ENCODE results near the gene ACTR1B. TPM values are rescaled to one million over a fixed set of nuclear protein-coding genes. Genes with fewer than 3 reads are reported as not detected.

The ACTR1B gene
- total RNA-seq, 4 donors from 2014 or later: 53.5 to 76.1 (median 56.5) TPM

DNA sequence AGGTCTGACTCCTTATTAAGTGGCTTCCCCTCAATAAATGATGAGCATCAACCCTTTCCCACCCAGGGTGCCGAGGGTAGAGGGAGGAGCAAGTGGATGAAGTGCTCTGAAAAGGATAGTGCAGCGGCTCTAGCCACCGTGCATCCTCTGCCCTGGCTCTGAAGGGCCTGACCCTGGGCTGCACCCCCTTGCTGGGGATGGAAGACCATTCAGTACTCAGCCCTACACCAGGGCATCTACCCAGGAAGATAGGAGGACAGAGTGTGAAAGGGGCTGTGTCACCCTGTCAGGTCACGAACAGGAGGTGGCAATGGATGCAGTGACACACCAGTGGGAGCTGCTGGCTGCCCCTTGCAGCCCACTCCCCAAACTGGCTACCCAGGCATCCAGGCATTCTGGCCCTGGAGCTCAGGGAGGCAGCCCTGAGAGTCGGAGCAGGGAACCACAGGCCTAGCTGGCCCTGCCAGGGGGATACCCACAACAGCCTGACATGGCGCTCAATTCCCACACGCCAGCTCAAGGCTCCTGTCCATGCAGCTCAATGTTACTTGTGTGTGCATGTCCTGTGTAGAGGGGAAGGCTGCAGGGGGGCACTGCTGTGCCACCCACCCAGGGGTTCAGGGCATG, 7.6 kb downstream of the ACTR1B start:
- intact Hi-C loops (cut with DNase I; ENCODE audit: low total_unique reads) (no loop called here), in situ Hi-C loops (cut with MboI; ENCODE audit: low sequenced_read_pairs in 4 of 4) (loop anchor here in 1 of 4 donors (25.0 kb wide), 1 partner anchor 1119 kb away; the partner anchor contains the start of gene ARID5A)
- TF ChIP-seq CTCF (IDR thresholded peaks at IDR 0.05 in 4 of 5, conservative IDR thresholded peaks at IDR 0.05 in 1 of 5) (no peak), POLR2A (IDR thresholded peaks at IDR 0.05) (no peak)
- ATAC-seq (no peak), DNase-seq (no peak)
- H3K27me3 ChIP-seq: no peaks in the 10 kb centered on the region
- H3K27ac ChIP-seq: no peak overlapping the region
- no peak overlapping the region for H3K4me3 ChIP-seq
- peaks cover 0 to 46% of the 10 kb centered on the region in 2 donors for H3K36me3 ChIP-seq
- H3K9me3 ChIP-seq: no peaks in the 10 kb centered on the region
- H3K4me1 ChIP-seq: peaks cover 5 to 7% of the 10 kb centered on the region in 2 donors

DNA sequence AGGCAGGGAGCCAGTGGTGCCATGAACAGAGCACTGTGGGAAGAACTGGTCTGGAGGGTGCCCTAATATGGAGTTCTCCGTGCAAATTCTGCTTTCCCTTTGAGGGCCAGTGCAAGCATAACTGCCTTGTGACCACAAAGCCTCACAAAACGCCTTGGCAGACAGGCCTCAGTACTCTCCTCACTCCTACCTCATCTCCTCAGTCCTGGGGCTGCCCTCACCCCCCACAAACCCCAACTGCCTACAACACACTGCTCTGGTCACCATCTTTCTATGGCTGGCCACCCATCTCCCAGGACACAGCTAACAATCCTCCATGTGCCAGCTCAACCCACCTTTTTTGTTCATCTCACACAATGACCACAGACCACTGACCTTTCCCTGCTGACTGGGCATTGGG, 9.1 kb downstream of the ACTR1B start:
- in situ Hi-C loops (cut with MboI; ENCODE audit: low sequenced_read_pairs in 4 of 4) (loop anchor here in 1 of 4 donors (25.0 kb wide), 1 partner anchor 1117 kb away; the partner anchor contains the start of gene ARID5A), intact Hi-C loops (cut with DNase I; ENCODE audit: low total_unique reads) (no loop called here)
- TF ChIP-seq POLR2A (IDR thresholded peaks at IDR 0.05): no peak
- TF ChIP-seq CTCF (IDR thresholded peaks at IDR 0.05 in 4 of 5, conservative IDR thresholded peaks at IDR 0.05 in 1 of 5): no peak
- Histone ChIP-seq H3K9me3 (no peaks in the 10 kb centered on the region), H3K4me3 (no peak overlapping the region), H3K36me3 (peaks cover 0 to 47% of the 10 kb centered on the region in 2 donors), H3K27ac (no peak overlapping the region), H3K4me1 (no peaks in the 10 kb centered on the region), H3K27me3 (no peaks in the 10 kb centered on the region)
- ATAC-seq (no peak), DNase-seq (no peak)

- Histone ChIP-seq H3K4me3 (no peak overlapping the region), H3K27ac (no peak overlapping the region), H3K36me3 (peaks cover 0 to 51% of the 10 kb centered on the region in 2 donors), H3K4me1 (no peaks in the 10 kb centered on the region), H3K27me3 (no peaks in the 10 kb centered on the region), H3K9me3 (no peaks in the 10 kb centered on the region)
- no peak for DNase-seq
- no peak for TF ChIP-seq CTCF (IDR thresholded peaks at IDR 0.05 in 4 of 5, conservative IDR thresholded peaks at IDR 0.05 in 1 of 5)
- TF ChIP-seq POLR2A (IDR thresholded peaks at IDR 0.05): no peak
- intact Hi-C loops (cut with DNase I; ENCODE audit: low total_unique reads) (no loop called here), in situ Hi-C loops (cut with MboI; ENCODE audit: low sequenced_read_pairs in 4 of 4) (loop anchor here in 1 of 4 donors (25.0 kb wide), 1 partner anchor 1117 kb away; the partner anchor contains the start of gene ARID5A)
- ATAC-seq: no peak
Observed at GRCh38 chr2:97654309-97654708, 9.5 kb downstream of the ACTR1B start.

GRCh38 chr2:97653874-97654273, 10.0 kb downstream of the ACTR1B start:
- ATAC-seq (no peak), DNase-seq (no peak)
- no peaks in the 10 kb centered on the region for H3K27me3 ChIP-seq
- intact Hi-C loops (cut with DNase I; ENCODE audit: low total_unique reads): no loop called here
- H3K4me1 ChIP-seq: no peaks in the 10 kb centered on the region
- no peak for TF ChIP-seq POLR2A (IDR thresholded peaks at IDR 0.05)
- no peak for TF ChIP-seq CTCF (IDR thresholded peaks at IDR 0.05 in 4 of 5, conservative IDR thresholded peaks at IDR 0.05 in 1 of 5)
- no peak overlapping the region for H3K4me3 ChIP-seq
- H3K27ac ChIP-seq: no peak overlapping the region
- H3K36me3 ChIP-seq: peaks cover 0 to 51% of the 10 kb centered on the region in 2 donors
- in situ Hi-C loops (cut with MboI; ENCODE audit: low sequenced_read_pairs in 4 of 4): loop anchor here in 1 of 4 donors (25.0 kb wide), 1 partner anchor 1117 kb away; the partner anchor contains the start of gene ARID5A
- H3K9me3 ChIP-seq: no peaks in the 10 kb centered on the region
